ENCODE data around the gene TIMELESS.
"Not testable (repeated sequence)": the region's sequence is repeated elsewhere in the genome, so short reads cannot be mapped to it uniquely, and the experiment has no call there.

GRCh38 chr12:56493409-56494105 lies 44.3 kb upstream of the TIMELESS start:
- not testable (repeated sequence) for TF ChIP-seq CTCF (conservative IDR thresholded peaks at IDR 0.05 in 1 of 2, IDR thresholded peaks at IDR 0.05 in 1 of 2; ENCODE audit: extremely low read depth in 1 of 2, insufficient read depth in 1 of 2, low read depth in 1 of 2, low read length in 2 of 2); EZH2 (IDR thresholded peaks at IDR 0.05; ENCODE audit: borderline replicate concordance, low read length)
